DMS79 treated with DMSO at 0.1 percent for 48 hours (cell line): ENCODE data around the gene OTULINL.

Experiments
- DNase-seq: peaks from one replicate; lab custom pipeline; 2025; lab: John Stamatoyannopoulos, UW

OTULINL gene

GRCh38 chr5:14600846-14601245 is 19.3 kb downstream of the OTULINL start:
- no peak for DNase-seq

GRCh38 chr5:14603141-14603540 is 21.5 kb downstream of the OTULINL start:
- no peak for DNase-seq

GRCh38 chr5:14607104-14607503 is 25.5 kb downstream of the OTULINL start:
- no peak for DNase-seq

GRCh38 chr5:14608169-14608568 is 26.6 kb downstream of the OTULINL start:
- DNase-seq, result no peak

GRCh38 chr5:14611737-14612136 is 30.1 kb downstream of the OTULINL start:
- no peak for DNase-seq

GRCh38 chr5:14614490-14614889 is 32.9 kb downstream of the OTULINL start:
- DNase-seq, result no peak

GRCh38 chr5:14615365-14615764 is 33.8 kb downstream of the OTULINL start:
- no peak for DNase-seq

GRCh38 chr5:14617441-14617840 is 35.8 kb downstream of the OTULINL start:
- DNase-seq, result peak; percentile 4

- no peak for DNase-seq
These were observed 45.7 kb downstream of the OTULINL start for GRCh38 chr5:14627270-14627669.

- no peak for DNase-seq
These were observed 46.8 kb downstream of the OTULINL start for GRCh38 chr5:14628346-14628745.

GRCh38 chr5:14630671-14631070 is 49.1 kb downstream of the OTULINL start:
- DNase-seq, result no peak

GRCh38 chr5:14635656-14636055 is 54.1 kb downstream of the OTULINL start:
- no peak for DNase-seq

GRCh38 chr5:14640765-14641164 is 59.2 kb downstream of the OTULINL start:
- DNase-seq, result no peak

- DNase-seq, result no peak
These were observed 63.1 kb downstream of the OTULINL start for GRCh38 chr5:14644623-14645237.

- no peak for DNase-seq
These were observed 68.5 kb downstream of the OTULINL start for GRCh38 chr5:14650052-14650451.

- no peak for DNase-seq
These were observed 73.7 kb downstream of the OTULINL start for GRCh38 chr5:14655146-14655741.

- no peak for DNase-seq
These were observed 75.3 kb downstream of the OTULINL start for GRCh38 chr5:14656898-14657297.

GRCh38 chr5:14659821-14660607 is 78.4 kb downstream of the OTULINL start:
- no peak for DNase-seq

GRCh38 chr5:14660833-14661232 is 79.2 kb downstream of the OTULINL start:
- DNase-seq, result no peak
